ENCODE measurements around the gene PEX6.
"Not testable (repeated sequence)": the region's sequence is repeated elsewhere in the genome, so short reads cannot be mapped to it uniquely, and the experiment has no call there.

PEX6 gene

GRCh38 chr6:42963855-42964605 lies 15.0 kb downstream of the PEX6 start:
- peak; percentile 46 for FAIRE-seq

GRCh38 chr6:42963179-42963854 lies 15.7 kb downstream of the PEX6 start:
- no peak for FAIRE-seq

- FAIRE-seq: no peak
These were observed 16.3 kb downstream of the PEX6 start for GRCh38 chr6:42962502-42963178.

- FAIRE-seq: no peak
These were observed 16.9 kb downstream of the PEX6 start for GRCh38 chr6:42962096-42962495.

- no peak for FAIRE-seq
These were observed 17.9 kb downstream of the PEX6 start for GRCh38 chr6:42961020-42961470.

GRCh38 chr6:42960243-42961019 lies 18.6 kb downstream of the PEX6 start, which contains the start of gene GNMT:
TSS of gene GNMT (plus strand) at chr6:42960754. CDS start at chr6:42960768, 14 bp downstream.
- FAIRE-seq: no peak

GRCh38 chr6:42959917-42960242 lies 19.1 kb downstream of the PEX6 start:
- FAIRE-seq: no peak

GRCh38 chr6:42958125-42958524 lies 20.9 kb downstream of the PEX6 start:
- FAIRE-seq: no peak

DNA sequence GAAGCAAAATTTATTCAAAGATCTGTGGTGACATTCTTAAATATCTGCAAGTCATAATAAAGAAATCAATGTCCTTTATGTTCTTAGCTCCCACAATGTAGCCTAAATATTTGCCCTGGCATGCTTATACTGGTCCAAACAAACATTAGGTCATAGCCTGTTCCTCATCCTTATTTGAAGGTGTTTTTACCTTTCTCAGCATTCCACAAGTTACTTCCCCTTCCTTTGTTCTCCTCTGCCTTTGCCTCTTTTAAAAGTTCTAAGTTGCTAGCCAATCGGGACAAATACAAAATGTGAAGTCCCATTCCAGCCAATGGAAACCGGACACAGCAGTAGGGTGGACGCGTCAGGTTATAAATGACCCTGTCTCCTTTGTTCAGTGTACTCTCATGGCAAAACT lies 24.6 kb downstream of the PEX6 start:
- not testable (repeated sequence) for FAIRE-seq

DNA sequence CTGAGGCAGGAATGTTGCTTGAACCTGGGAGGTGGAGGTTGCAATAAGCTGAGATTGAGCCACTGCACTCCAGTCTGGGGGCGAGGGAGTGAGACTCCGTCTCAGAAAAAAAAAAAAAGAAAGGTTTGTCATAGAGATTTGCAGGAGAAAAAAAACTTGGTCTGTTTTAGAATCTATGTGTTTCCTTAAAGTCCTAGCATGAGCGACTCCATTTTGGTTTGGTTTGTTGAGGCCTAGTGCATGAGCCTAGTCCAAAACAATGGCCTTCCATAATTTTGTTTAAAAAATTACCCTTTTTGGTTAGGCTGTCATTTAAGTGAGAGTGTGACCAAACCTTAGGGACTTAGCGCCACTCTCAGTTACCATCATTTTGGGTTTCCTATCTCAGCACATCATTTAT lies 26.6 kb downstream of the PEX6 start:
- no peak for FAIRE-seq

GRCh38 chr6:42947950-42948349 lies 31.0 kb downstream of the PEX6 start:
- no peak for FAIRE-seq

DNA sequence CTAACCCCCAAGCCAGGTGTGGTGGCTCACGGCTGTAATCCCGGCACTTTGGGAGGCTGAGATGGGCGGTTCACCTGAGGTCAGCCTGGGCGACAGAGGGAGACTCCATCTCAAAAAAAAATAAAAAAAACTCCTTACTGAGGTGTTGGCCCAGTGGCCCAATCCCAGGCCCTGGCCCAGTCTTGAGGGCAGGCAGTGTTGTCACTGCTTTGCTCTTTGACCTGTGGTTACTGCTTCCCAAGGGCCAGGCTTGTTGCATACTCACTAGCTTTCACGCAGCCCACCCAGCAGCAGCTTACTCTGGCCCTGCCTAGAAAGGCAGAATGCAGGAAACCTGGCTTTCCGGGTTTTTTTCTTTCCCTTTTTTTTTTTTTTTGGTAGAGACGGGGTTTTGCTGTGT lies 36.5 kb downstream of the PEX6 start:
- no peak for FAIRE-seq

DNA sequence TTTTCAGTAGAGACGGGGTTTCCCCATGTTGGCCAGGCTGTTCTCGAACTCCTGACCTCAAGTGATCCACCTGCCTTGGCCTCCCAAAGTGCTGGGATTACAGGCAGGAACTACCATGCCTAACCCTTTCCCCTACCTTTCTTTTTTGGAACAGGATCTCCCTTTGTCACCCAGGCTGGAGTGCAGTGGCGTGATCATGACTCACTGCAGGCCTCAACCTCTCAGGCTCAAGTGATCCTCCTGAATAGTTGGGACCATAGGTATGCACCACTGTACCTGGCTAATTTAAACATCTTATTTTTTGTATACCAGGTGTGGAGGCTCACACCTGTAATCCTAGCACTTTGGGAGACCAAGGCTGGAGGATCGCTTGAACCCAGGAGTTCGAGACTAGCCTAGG lies 37.6 kb downstream of the PEX6 start:
- FAIRE-seq: not testable (repeated sequence)

GRCh38 chr6:42940493-42941045 lies 38.4 kb downstream of the PEX6 start:
- FAIRE-seq: no peak

DNA sequence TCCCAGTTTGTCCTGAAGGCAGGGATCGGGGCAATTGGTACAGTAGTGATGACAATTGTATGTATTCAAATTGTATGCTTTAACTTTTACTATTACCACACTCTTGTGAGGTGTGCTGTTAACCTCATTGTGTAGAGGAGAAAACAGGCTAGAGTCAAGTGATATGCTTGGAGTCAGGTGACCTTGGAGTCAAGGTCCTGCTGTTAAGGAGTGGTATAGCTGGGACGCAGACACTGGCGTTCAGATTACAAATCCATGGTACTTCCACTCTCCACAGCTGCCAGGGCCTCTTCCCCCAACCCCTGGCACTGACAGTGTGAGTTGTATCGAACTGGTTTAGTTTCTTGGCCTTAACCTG lies 39.2 kb downstream of the PEX6 start:
- FAIRE-seq: no peak

GRCh38 chr6:42938987-42939809 lies 39.8 kb downstream of the PEX6 start:
- FAIRE-seq: no peak

DNA sequence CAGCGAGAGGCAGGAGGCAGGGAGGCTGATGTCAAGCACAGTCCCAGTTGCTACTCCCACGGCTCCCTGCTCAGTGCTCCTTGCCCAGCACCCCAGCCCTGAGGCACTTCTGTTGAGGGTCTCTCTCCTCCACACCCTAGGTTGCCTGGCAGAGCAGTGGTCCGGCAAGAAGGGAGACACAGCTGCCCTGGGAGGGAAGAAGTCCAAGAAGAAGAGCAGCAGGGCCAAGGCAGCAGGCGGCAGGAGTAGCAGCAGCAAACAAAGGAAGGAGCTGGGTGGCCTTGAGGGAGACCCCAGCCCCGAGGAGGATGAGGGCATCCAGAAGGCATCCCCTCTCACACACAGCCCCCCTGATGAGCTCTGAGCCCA lies 40.6 kb downstream of the PEX6 start:
- no peak for FAIRE-seq

DNA sequence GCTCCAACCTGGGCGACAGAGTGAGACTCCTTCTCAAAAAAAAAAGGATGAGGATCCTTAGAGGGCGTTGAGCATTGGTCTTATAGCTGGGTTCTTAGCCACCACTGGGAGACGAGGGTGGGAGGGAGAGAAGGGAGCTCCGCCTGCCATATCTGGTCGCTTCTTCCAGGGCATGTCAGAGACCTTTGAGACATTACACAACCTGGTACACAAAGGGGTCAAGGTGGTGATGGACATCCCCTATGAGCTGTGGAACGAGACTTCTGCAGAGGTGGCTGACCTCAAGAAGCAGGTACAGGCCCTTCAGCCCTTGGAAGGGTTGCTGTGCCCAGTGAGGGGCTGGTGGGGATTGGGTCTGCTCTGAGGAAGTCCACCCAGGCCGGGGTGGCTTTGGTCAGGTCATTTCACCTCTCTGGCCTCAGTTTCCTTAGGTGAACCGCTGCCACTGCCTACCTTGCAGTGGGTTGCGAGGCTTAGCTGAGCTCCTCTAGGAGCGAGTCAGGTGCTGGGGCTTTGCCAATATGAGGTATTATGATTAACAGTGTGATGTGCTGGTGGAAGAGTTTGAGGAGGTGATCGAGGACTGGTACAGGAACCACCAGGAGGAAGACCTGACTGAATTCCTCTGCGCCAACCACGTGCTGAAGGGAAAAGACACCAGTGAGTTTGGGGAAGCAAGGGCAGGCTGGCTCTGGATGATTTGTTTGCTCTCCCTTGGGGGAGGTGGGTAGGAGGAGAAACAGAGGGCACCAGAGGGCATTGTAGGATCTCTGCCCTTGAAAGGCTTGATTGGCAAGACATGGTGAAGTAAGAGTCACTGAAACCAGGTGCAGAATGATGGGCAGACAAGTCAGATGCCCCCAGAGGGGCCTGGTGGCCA lies 41.2 kb downstream of the PEX6 start:
- FAIRE-seq: no peak

- FAIRE-seq: no peak
These were observed 42.6 kb downstream of the PEX6 start for GRCh38 chr6:42936398-42936797.

DNA sequence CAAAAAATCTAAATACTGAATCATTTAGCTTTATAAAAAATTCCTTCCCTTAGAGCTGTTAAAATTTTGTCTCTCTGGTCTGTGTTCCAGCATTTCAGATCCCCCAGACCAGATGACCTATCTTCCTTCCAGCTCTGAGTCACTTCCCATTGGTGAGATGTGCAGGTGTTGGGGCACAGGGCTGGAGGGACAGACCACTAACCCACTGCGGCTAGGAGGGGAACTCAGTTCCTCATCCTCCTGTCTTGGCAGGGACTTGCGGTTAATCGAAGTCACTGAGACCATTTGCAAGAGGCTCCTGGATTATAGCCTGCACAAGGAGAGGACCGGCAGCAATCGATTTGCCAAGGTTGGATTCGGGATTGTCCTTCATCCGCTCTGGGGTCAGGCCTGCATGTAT lies 43.7 kb downstream of the PEX6 start:
- FAIRE-seq: no peak

DNA sequence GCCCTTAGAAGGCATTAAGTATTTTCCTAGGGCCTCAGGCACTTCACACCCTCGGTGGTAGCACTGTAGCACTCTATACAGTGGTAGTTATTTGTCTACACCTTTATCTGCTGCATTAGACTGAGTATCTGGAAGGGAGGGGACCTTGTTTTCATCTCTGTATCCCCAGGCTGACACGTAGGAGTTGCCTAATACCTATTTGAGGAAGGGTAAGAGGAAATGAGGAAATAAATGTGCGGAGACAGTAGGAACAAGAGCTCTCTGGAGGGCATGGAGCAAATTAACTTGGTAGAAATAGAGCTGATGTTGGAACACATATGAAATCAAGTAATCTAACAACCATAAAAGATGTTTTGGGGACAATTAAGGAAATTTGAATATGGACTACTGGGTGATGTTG lies 45.8 kb downstream of the PEX6 start:
- FAIRE-seq: no peak
